ENCODE data around the gene MTMR6.

MTMR6 gene

GRCh38 chr13:25249001-25249543 is 38.2 kb downstream of the MTMR6 start:
- no peak overlapping the region for H3K4me2 ChIP-seq (ENCODE audit: low read depth, low read length, poor library complexity, severe bottlenecking)
- no peaks in the 10 kb centered on the region for H3K27me3 ChIP-seq (ENCODE audit: low read length)
- TF ChIP-seq EZH2phosphoT487 (conservative IDR thresholded peaks at IDR 0.05; ENCODE audit: low read length) (no peak), CTCF (IDR thresholded peaks at IDR 0.05; ENCODE audit: insufficient read depth, low read length, poor library complexity, severe bottlenecking) (no peak)
- no peak overlapping the region for H3K4me3 ChIP-seq (ENCODE audit: insufficient read depth, low read length, poor library complexity, severe bottlenecking)
- peaks cover 7% of the 10 kb centered on the region; the same call in 1 of the 2 replicates for H3F3A ChIP-seq (ENCODE audit: insufficient read depth)
- no peak overlapping the region for H3K27ac ChIP-seq (ENCODE audit: low read depth, low read length)
- H4K20me1 ChIP-seq (ENCODE audit: low read depth, low read length): no peaks in the 10 kb centered on the region
- H2AFZ ChIP-seq (ENCODE audit: low read depth, low read length, severe bottlenecking): no peak overlapping the region
- no peaks in the 10 kb centered on the region for H3K9me3 ChIP-seq (ENCODE audit: insufficient read depth, low read length)
- H3K9me2 ChIP-seq (replicated peaks; ENCODE audit: insufficient read depth, low read length): no peaks in the 10 kb centered on the region
- no peaks in the 10 kb centered on the region for H3K79me2 ChIP-seq (ENCODE audit: insufficient read depth, low read length)
- H3K9ac ChIP-seq (ENCODE audit: low read length): no peak overlapping the region
- H3K36me3 ChIP-seq (ENCODE audit: low read length): peaks cover 10% of the 10 kb centered on the region

- Histone ChIP-seq H2AFZ (ENCODE audit: low read depth, low read length, severe bottlenecking) (no peak overlapping the region), H3K9me2 (replicated peaks; ENCODE audit: insufficient read depth, low read length) (no peaks in the 10 kb centered on the region), H3K27me3 (ENCODE audit: low read length) (no peaks in the 10 kb centered on the region), H3K36me3 (ENCODE audit: low read length) (peaks cover 7% of the 10 kb centered on the region), H3K9me3 (ENCODE audit: insufficient read depth, low read length) (no peaks in the 10 kb centered on the region), H3K4me3 (ENCODE audit: insufficient read depth, low read length, poor library complexity, severe bottlenecking) (no peak overlapping the region), H4K20me1 (ENCODE audit: low read depth, low read length) (no peaks in the 10 kb centered on the region), H3K79me2 (ENCODE audit: insufficient read depth, low read length) (no peaks in the 10 kb centered on the region), H3K4me2 (ENCODE audit: low read depth, low read length, poor library complexity, severe bottlenecking) (no peak overlapping the region), H3F3A (ENCODE audit: insufficient read depth) (peaks cover 7% of the 10 kb centered on the region; the same call in 1 of the 2 replicates), H3K9ac (ENCODE audit: low read length) (no peak overlapping the region), H3K27ac (ENCODE audit: low read depth, low read length) (no peak overlapping the region)
- TF ChIP-seq EZH2phosphoT487 (conservative IDR thresholded peaks at IDR 0.05; ENCODE audit: low read length) (no peak), CTCF (IDR thresholded peaks at IDR 0.05; ENCODE audit: insufficient read depth, low read length, poor library complexity, severe bottlenecking) (no peak)
Observed at GRCh38 chr13:25248071-25248470, 39.2 kb downstream of the MTMR6 start.

GRCh38 chr13:25247360-25247759 is 39.9 kb downstream of the MTMR6 start:
- Histone ChIP-seq H3K27me3 (ENCODE audit: low read length) (no peaks in the 10 kb centered on the region), H3K4me2 (ENCODE audit: low read depth, low read length, poor library complexity, severe bottlenecking) (no peak overlapping the region), H2AFZ (ENCODE audit: low read depth, low read length, severe bottlenecking) (no peak overlapping the region), H3F3A (ENCODE audit: insufficient read depth) (peaks cover 7% of the 10 kb centered on the region; the same call in 1 of the 2 replicates), H3K9ac (ENCODE audit: low read length) (no peak overlapping the region), H4K20me1 (ENCODE audit: low read depth, low read length) (no peaks in the 10 kb centered on the region), H3K9me2 (replicated peaks; ENCODE audit: insufficient read depth, low read length) (no peaks in the 10 kb centered on the region), H3K27ac (ENCODE audit: low read depth, low read length) (no peak overlapping the region; the same call in 1 of the 2 replicates), H3K9me3 (ENCODE audit: insufficient read depth, low read length) (no peaks in the 10 kb centered on the region), H3K79me2 (ENCODE audit: insufficient read depth, low read length) (no peaks in the 10 kb centered on the region), H3K36me3 (ENCODE audit: low read length) (peaks cover 7% of the 10 kb centered on the region), H3K4me3 (ENCODE audit: insufficient read depth, low read length, poor library complexity, severe bottlenecking) (no peak overlapping the region)
- no peak for TF ChIP-seq CTCF (IDR thresholded peaks at IDR 0.05; ENCODE audit: insufficient read depth, low read length, poor library complexity, severe bottlenecking)
- TF ChIP-seq EZH2phosphoT487 (conservative IDR thresholded peaks at IDR 0.05; ENCODE audit: low read length): no peak
